Stomach smooth muscle (tissue), 2 donors: ENCODE results near the gene HK2.

ENCODE experiments used
- H3K27ac ChIP-seq: one replicate; pipeline ENCODE4 v1.7.0; 2013; ENCODE audit warnings: mild to moderate bottlenecking, low read length, inconsistent platforms
- H3K27me3 ChIP-seq, 2 donors: one replicate each; pipeline ENCODE4 v1.7.0; 2013; ENCODE audit warnings: low read length in 2 of 2; ENCODE audit not compliant: insufficient read depth in 2 of 2, control insufficient read depth in 1 of 2
- H3K36me3 ChIP-seq, 2 donors: one replicate each; pipeline ENCODE4 v1.7.0; 2013; ENCODE audit warnings: low read length in 2 of 2; ENCODE audit not compliant: control insufficient read depth in 2 of 2, insufficient read depth in 2 of 2
- H3K4me1 ChIP-seq: one replicate; pipeline ENCODE4 v1.7.0; 2013; ENCODE audit warnings: low read length; ENCODE audit not compliant: control insufficient read depth, insufficient read depth
- H3K4me3 ChIP-seq, 2 donors: one replicate each; pipeline ENCODE4 v1.7.0; 2013; ENCODE audit warnings: low read length in 2 of 2
- H3K9ac ChIP-seq, 2 donors: one replicate each; pipeline ENCODE4 v1.7.0; 2013; ENCODE audit warnings: low read length in 2 of 2, mild to moderate bottlenecking in 1 of 2
- H3K9me3 ChIP-seq, 2 donors: one replicate each; pipeline ENCODE4 v1.7.0; 2013; ENCODE audit warnings: low read length in 2 of 2; ENCODE audit not compliant: control insufficient read depth in 2 of 2
- donor health status: healthy.
- donor health status: Pancreatic carcinoma.

The HK2 gene

DNA sequence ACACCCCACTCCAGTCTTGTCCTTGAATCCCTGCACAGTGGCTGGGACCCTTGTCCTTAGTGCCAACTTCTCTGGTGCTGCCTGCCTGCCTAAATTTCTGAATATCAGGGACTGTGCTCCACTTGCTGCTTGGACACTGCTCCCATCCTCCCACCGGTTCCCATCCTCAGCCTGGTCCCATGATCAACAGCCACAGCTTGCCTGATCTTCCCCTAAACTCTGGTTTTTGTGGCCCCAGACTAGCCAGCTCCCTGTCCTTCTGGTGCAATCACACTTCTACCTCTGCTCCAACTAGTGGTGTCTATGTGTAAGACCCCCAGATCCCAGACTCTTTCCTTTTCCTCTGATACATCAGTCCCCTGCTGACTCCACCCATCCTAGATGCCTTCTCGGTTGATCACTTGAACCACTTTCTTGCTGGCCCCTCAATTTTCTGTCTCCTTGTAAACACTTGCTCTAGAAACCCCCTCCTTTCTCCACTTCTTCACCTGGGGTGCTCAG lies 87.4 kb downstream of the HK2 start:
- H3K4me3 ChIP-seq: no peak overlapping the region
- no peak overlapping the region for H3K9ac ChIP-seq
- no peaks in the 10 kb centered on the region for H3K36me3 ChIP-seq
- peaks cover 9 to 25% of the 10 kb centered on the region in 2 donors for H3K27me3 ChIP-seq
- H3K4me1 ChIP-seq: peaks cover 3% of the 10 kb centered on the region
- H3K27ac ChIP-seq: no peak overlapping the region
- H3K9me3 ChIP-seq: peaks cover 0 to 3% of the 10 kb centered on the region in 2 donors

DNA sequence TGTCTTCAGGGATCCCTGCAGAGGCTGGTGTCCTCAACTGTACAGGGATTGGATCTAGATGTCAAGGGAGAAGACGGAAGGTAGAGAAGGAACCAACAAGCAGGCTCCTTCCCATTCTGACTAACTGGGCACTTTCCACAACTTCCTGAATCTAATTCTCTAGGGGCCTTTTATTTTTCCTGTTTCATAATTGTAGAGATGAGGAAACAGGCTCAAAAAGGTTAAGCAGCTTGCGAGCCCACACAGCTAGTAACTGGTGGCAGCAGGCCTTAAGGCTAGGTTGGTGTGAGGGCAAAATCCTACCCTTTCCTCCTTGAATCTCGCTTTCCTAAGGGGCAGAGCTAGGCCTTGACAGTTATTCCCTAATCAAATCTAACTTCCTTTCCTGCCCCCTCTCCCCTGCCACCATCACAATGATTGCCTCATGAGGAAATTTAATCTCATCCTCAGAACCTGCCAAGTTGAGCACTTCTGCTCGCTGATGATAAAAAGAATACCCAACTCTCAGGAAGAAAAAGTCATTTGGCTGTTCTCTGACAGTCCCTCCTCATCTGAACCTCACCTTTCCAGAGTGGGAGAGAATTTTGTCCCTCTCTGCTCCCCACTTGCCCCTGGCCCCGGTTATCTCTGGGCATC lies 88.8 kb downstream of the HK2 start:
- H3K4me3 ChIP-seq: no peak overlapping the region
- peaks cover 0 to 3% of the 10 kb centered on the region in 2 donors for H3K9me3 ChIP-seq
- H3K27ac ChIP-seq: no peak overlapping the region
- H3K9ac ChIP-seq: no peak overlapping the region
- peaks cover 3% of the 10 kb centered on the region for H3K4me1 ChIP-seq
- H3K36me3 ChIP-seq: no peaks in the 10 kb centered on the region
- H3K27me3 ChIP-seq: peaks cover 8 to 25% of the 10 kb centered on the region in 2 donors

GRCh38 chr2:74924463-74925265 lies 90.7 kb downstream of the HK2 start:
- Histone ChIP-seq H3K27ac (no peak overlapping the region), H3K36me3 (no peaks in the 10 kb centered on the region), H3K9ac (no peak overlapping the region), H3K9me3 (no peaks in the 10 kb centered on the region), H3K27me3 (peaks cover 0 to 11% of the 10 kb centered on the region in 2 donors), H3K4me3 (no peak overlapping the region), H3K4me1 (peaks cover 3% of the 10 kb centered on the region)

DNA sequence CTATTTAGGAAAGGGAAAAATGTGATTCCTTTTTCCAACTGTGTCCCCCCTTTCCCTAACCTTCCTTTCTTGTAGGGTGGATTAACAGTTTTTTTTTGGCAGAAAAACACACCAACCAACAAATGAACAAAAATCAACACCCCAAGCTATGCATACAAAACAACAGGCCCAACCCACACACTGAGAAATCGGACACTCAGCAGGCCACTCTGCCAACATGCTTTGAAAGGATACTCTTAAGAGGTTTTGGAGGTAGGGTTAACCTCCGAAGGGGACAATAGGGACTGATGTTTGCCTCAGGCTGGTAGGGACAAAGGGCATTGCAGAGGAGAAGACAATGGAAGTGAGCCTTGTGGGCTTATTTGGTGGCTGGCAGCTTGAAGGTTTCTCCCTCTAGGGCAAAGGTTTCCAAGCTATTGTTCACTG lies 91.4 kb downstream of the HK2 start:
- no peak overlapping the region for H3K9ac ChIP-seq

DNA sequence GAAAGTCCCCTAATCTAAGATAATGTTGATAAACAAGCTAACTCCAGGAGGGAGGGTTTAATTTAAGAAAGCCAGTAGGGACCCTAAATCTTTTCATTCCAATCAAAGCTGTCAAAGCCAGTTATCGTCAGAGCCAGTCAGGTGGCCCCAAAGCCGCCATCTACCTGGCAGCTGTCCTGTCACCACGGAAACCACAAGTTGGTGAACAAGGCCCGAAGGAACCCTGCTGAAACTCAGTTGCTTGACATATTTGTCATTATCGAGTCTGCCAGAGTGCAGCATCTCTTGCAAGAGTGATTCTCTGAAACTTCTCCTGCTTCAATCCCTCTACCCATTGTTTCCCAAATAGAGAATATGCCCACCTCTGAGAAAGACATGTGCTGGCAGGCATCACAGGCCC lies 93.7 kb downstream of the HK2 start:
- Histone ChIP-seq H3K27me3 (no peaks in the 10 kb centered on the region), H3K36me3 (no peaks in the 10 kb centered on the region), H3K27ac (no peak overlapping the region), H3K4me1 (no peaks in the 10 kb centered on the region), H3K9ac (no peak overlapping the region), H3K9me3 (peaks cover 0 to 5% of the 10 kb centered on the region in 2 donors), H3K4me3 (no peak overlapping the region)

More for the DNA sequence above, 91.4 kb downstream of the HK2 start:
- Histone ChIP-seq H3K36me3 (no peaks in the 10 kb centered on the region), H3K4me1 (no peaks in the 10 kb centered on the region), H3K27ac (no peak overlapping the region), H3K27me3 (peaks cover 0 to 8% of the 10 kb centered on the region in 2 donors), H3K9me3 (peaks cover 0 to 4% of the 10 kb centered on the region in 2 donors), H3K4me3 (no peak overlapping the region)

- H3K4me3 ChIP-seq: no peak overlapping the region
- H3K27me3 ChIP-seq: no peaks in the 10 kb centered on the region
Observed at GRCh38 chr2:74930811-74931486, 97.0 kb downstream of the HK2 start.

GRCh38 chr2:74931940-74932339 lies 98.0 kb downstream of the HK2 start:
- Histone ChIP-seq H3K36me3 (peaks cover 0 to 6% of the 10 kb centered on the region in 2 donors), H3K27me3 (no peaks in the 10 kb centered on the region), H3K4me3 (no peak overlapping the region), H3K9me3 (peaks cover 0 to 10% of the 10 kb centered on the region in 2 donors), H3K4me1 (no peaks in the 10 kb centered on the region), H3K27ac (no peak overlapping the region), H3K9ac (no peak overlapping the region)

More at GRCh38 chr2:74930811-74931486, 97.0 kb downstream of the HK2 start:
- Histone ChIP-seq H3K9me3 (peaks cover 0 to 10% of the 10 kb centered on the region in 2 donors), H3K36me3 (peaks cover 0 to 6% of the 10 kb centered on the region in 2 donors), H3K27ac (no peak overlapping the region), H3K4me1 (no peaks in the 10 kb centered on the region), H3K9ac (no peak overlapping the region)

DNA sequence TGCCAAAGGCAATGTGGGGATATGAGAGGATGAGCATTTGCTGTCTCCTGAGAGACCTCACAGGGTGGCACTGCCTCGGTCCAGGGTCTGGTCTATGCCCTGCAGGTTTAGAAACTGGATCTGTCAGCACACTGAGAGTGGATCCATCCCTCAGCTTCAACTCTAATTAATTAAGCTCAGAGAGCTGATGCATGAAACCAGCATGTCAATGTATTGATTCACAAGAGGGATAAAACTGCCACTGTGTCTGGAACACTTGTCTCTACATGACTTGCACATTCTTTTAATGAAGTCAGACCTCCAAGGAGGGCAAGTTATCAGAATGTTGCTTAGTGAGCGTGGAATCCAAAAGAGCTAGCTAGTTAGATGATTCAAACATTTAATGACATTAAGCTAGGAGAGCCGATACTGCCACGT lies 102.1 kb downstream of the HK2 start:
- Histone ChIP-seq H3K36me3 (peaks cover 0 to 6% of the 10 kb centered on the region in 2 donors), H3K27me3 (no peaks in the 10 kb centered on the region), H3K9ac (no peak overlapping the region)

GRCh38 chr2:74937221-74937880 lies 103.4 kb downstream of the HK2 start:
- no peaks in the 10 kb centered on the region for H3K4me1 ChIP-seq
- H3K27ac ChIP-seq: no peak overlapping the region
- H3K9me3 ChIP-seq: peaks cover 0 to 5% of the 10 kb centered on the region in 2 donors
- H3K27me3 ChIP-seq: no peaks in the 10 kb centered on the region
- no peak overlapping the region for H3K4me3 ChIP-seq
- no peak overlapping the region for H3K9ac ChIP-seq
- peaks cover 0 to 6% of the 10 kb centered on the region in 2 donors for H3K36me3 ChIP-seq

More for the DNA sequence above, 102.1 kb downstream of the HK2 start:
- Histone ChIP-seq H3K4me3 (no peak overlapping the region), H3K4me1 (no peaks in the 10 kb centered on the region), H3K27ac (no peak overlapping the region), H3K9me3 (peaks cover 0 to 5% of the 10 kb centered on the region in 2 donors)

DNA sequence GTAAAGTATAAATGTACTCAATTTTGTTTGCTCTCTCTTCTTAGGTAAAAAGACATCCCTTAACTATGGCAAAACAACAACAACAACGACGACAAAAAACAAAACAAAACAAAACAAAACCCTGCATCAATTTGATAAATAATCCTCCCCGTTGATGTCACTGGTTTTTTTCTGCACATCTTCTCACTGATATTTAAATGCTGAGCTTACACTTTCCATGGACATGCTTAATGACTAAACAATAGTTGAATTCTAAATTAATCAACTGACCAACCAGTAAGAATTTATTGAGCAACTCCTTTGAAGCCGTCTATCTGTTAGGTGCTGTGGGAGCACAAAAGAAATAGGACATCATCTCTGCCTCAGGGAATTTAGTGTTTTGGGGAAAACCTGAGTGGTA lies 104.3 kb downstream of the HK2 start:
- Histone ChIP-seq H3K9ac (no peak overlapping the region), H3K36me3 (peaks cover 0 to 4% of the 10 kb centered on the region in 2 donors), H3K27me3 (no peaks in the 10 kb centered on the region), H3K9me3 (peaks cover 0 to 3% of the 10 kb centered on the region in 2 donors), H3K4me1 (no peaks in the 10 kb centered on the region), H3K27ac (no peak overlapping the region), H3K4me3 (no peak overlapping the region)
